GM21576 (cell line): ENCODE results near the gene TERB1.

Experiments
- ATAC-seq: cut with Tn5 transposase; IDR thresholded peaks from one replicate; pipeline ENCODE4 v1.9.1; 2021; ENCODE audit warnings: mild to moderate bottlenecking, moderate library complexity; ENCODE audit not compliant: unreplicated experiment

TERB1 gene

GRCh38 chr16:66706506-66706880 lies 94.9 kb downstream of the TERB1 start:
- ATAC-seq = no peak

- no peak for ATAC-seq
These were observed 95.4 kb downstream of the TERB1 start for GRCh38 chr16:66705790-66706505.
